Caco-2 (cell line): ENCODE measurements around the gene WDR59. TPM values are rescaled to one million over a fixed set of nuclear protein-coding genes. Genes with fewer than 3 reads are reported as not detected.

ENCODE experiments used
- BruUV-seq: library from RNA; stranded (reverse); fragments of 400-500 nt; replicated peaks from 2 replicates; lab custom pipeline; 2021; lab: Mats Ljungman, UMichigan
- CTCF ChIA-PET: fragments of 300-600 bp; sonication (Branson Sonifier 250); formaldehyde crosslinking; loops from one replicate; lab custom pipeline; 2022; ENCODE audit warnings: antibody characterized with exemption; lab: Charles Lee
- POLR2A ChIA-PET: fragments of 300-600 bp; sonication (Branson Sonifier 250); formaldehyde crosslinking; loops from one replicate; lab custom pipeline; 2022; ENCODE audit warnings: antibody characterized with exemption; lab: Charles Lee
- DNase-seq, 2 experiments: peaks; one replicate each; pipeline versions ENCODE4 v3.0.0 to v3.0.0-alpha.2; 2020 to 2022
- H3K27me3 ChIP-seq: replicated peaks from 2 replicates; pipeline ENCODE4 v1.6.0; 2011; ENCODE audit warnings: low read length; ENCODE audit not compliant: control insufficient read depth, insufficient read depth
- H3K36me3 ChIP-seq: 2 replicates; pipeline ENCODE4 v1.5.1; 2011; ENCODE audit warnings: low read length; ENCODE audit not compliant: control insufficient read depth, insufficient read depth
- H3K4me1 ChIP-seq: fragments of 250-450 bp; sonication (Bioruptor Pico); 2 replicates; pipeline ENCODE4 v1.5.1; 2020; ENCODE audit warnings: mild to moderate bottlenecking
- H3K4me3 ChIP-seq: 2 replicates; pipeline ENCODE4 v1.5.1; 2011; ENCODE audit warnings: low read depth, mild to moderate bottlenecking, control low read depth, low read length
- H3K9me3 ChIP-seq: fragments of 250-450 bp; sonication (Bioruptor Pico); 2 replicates; pipeline ENCODE4 v1.5.1; 2020; ENCODE audit warnings: mild to moderate bottlenecking, moderate library complexity
- H3K27ac Mint-ChIP-seq: one replicate; pipeline ENCODE4 v1.8.0; 2022; ENCODE audit warnings: mixed read lengths; ENCODE audit not compliant: unreplicated experiment
- H3K27me3 Mint-ChIP-seq: one replicate; pipeline ENCODE4 v1.8.0; 2022; ENCODE audit warnings: mixed read lengths; ENCODE audit not compliant: insufficient read depth, unreplicated experiment
- H3K36me3 Mint-ChIP-seq: one replicate; pipeline ENCODE4 v1.8.0; 2022; ENCODE audit warnings: mild to moderate bottlenecking, mixed read lengths; ENCODE audit not compliant: insufficient read depth, unreplicated experiment
- H3K4me1 Mint-ChIP-seq: one replicate; pipeline ENCODE4 v1.8.0; 2022; ENCODE audit warnings: low read depth, mixed read lengths; ENCODE audit not compliant: unreplicated experiment
- H3K4me3 Mint-ChIP-seq: one replicate; pipeline ENCODE4 v1.8.0; 2022; ENCODE audit warnings: mild to moderate bottlenecking, moderate library complexity, mixed read lengths; ENCODE audit not compliant: unreplicated experiment
- H3K9me3 Mint-ChIP-seq: one replicate; pipeline ENCODE4 v1.8.0; 2022; ENCODE audit warnings: mixed read lengths; ENCODE audit not compliant: unreplicated experiment
- intact Hi-C: fragments of 100-400 bp; cut with micrococcal nuclease; formaldehyde crosslinking; loops from one replicate; pipeline ENCODE4 v1.10.0; 2022; ENCODE audit not compliant: unreplicated experiment
- total RNA-seq: library from RNA; stranded (reverse); gene quantifications from 2 replicates; pipeline ENCODE4 v1.2.3, GENCODE V29; 2022
- TF ChIP-seq, protein P1 (sequence below), 2 experiments: fragments of 200-600 bp in 1 of 2; IDR thresholded peaks; 1 replicate in 1 of 2; 2 replicates in 1 of 2; pipeline versions ENCODE4 v1.5.1 to v1.8.0; 2011 to 2022; ENCODE audit warnings: antibody characterized with exemption in 1 of 2, control low read depth in 1 of 2, inconsistent platforms in 1 of 2, low read depth in 1 of 2, low read length in 1 of 2, mild to moderate bottlenecking in 1 of 2, moderate library complexity in 1 of 2; ENCODE audit not compliant: insufficient read depth in 1 of 2, severe bottlenecking in 1 of 2, unreplicated experiment in 1 of 2

The WDR59 gene
- total RNA-seq, 1 experiment from 2014 or later, result 148 TPM

DNA sequence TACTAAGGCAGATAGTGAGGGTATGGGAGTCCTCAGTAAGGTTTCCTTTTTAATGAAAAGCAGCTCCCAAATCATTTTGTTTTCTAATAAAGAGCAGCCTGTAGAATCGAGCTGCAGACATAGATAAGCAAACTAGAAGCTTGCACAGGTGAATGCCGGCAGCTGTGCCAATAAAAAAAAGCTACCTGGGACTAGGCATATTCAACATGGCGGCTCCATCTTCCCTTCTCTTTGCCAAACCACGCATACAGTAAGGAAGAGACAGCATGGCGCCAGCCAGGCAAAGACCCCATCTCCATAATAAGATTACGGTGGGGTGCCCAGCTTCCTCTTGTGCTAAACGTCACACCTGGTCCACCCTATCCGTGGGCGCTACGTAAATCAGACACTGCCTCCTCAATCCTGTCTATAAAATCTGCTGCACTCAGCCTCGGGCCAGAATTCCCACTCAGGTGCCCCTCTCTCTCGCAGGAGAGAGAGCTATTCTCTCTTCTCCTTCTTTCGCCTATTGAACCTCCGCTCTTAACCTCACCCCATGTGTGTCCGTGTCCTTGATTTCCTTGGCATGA lies 117.6 kb downstream of the WDR59 start:
- Mint-ChIP-seq H3K36me3 (peaks cover 18% of the 10 kb centered on the region), H3K4me1 (peaks cover 24% of the 10 kb centered on the region), H3K4me3 (no peak overlapping the region), H3K9me3 (no peaks in the 10 kb centered on the region), H3K27me3 (no peaks in the 10 kb centered on the region), H3K27ac (peak overlapping the region; percentile 46)
- Histone ChIP-seq H3K9me3 (no peaks in the 10 kb centered on the region), H3K27me3 (no peaks in the 10 kb centered on the region), H3K4me3 (no peak overlapping the region), H3K4me1 (peaks cover 13% of the 10 kb centered on the region), H3K36me3 (peaks cover 1% of the 10 kb centered on the region)
- intact Hi-C loops, result no loop called here
- TF ChIP-seq, protein P1, sequence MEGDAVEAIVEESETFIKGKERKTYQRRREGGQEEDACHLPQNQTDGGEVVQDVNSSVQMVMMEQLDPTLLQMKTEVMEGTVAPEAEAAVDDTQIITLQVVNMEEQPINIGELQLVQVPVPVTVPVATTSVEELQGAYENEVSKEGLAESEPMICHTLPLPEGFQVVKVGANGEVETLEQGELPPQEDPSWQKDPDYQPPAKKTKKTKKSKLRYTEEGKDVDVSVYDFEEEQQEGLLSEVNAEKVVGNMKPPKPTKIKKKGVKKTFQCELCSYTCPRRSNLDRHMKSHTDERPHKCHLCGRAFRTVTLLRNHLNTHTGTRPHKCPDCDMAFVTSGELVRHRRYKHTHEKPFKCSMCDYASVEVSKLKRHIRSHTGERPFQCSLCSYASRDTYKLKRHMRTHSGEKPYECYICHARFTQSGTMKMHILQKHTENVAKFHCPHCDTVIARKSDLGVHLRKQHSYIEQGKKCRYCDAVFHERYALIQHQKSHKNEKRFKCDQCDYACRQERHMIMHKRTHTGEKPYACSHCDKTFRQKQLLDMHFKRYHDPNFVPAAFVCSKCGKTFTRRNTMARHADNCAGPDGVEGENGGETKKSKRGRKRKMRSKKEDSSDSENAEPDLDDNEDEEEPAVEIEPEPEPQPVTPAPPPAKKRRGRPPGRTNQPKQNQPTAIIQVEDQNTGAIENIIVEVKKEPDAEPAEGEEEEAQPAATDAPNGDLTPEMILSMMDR (IDR thresholded peaks at IDR 0.05; ENCODE audit: insufficient read depth in 1 of 2, low read depth in 1 of 2, low read length in 1 of 2, severe bottlenecking in 1 of 2, unreplicated experiment in 1 of 2), result no peak
- CTCF ChIA-PET, result interaction anchor here (1.5 kb wide), 1 partner anchor 118 kb away, joined by 5 read pairs; the partner anchor contains the start of gene WDR59
- DNase-seq, result no peak
- TSS peak; percentile 15 for BruUV-seq
- POLR2A ChIA-PET, result no interaction called here

DNA sequence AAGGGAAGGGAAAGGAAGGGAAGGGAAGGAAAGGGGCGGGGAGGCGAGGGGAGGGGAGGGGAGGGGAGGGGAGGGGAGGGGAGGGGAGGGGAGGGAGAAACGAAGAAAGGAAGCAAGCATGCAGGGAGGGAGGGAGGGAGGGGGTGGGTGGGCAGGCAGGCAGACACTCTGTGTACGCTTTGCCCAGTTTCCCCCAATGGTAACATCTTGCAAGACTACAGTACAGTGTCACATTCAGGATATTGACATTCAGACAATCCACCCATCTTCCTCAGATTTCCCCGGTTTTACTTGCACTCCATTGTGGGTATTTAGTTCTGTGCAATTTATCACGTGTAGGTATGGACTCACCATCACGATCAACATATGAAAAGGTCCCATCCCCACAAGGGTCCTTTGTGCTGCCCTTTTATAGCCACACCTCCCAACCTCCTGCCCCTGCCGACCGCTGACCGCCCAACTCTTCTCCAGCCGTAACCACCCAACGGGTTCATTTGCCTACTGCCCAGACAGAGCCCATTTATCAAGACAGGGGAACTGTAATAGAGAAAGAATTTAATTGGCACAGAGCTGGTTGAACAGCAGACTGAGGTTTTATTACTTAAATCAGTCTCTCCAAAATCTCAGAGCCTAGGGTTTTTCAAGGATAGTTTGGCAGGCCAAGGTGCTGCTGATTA lies 118.9 kb downstream of the WDR59 start:
- Mint-ChIP-seq H3K4me3 (no peak overlapping the region), H3K9me3 (no peaks in the 10 kb centered on the region), H3K4me1 (peaks cover 24% of the 10 kb centered on the region), H3K36me3 (peaks cover 12% of the 10 kb centered on the region), H3K27me3 (no peaks in the 10 kb centered on the region), H3K27ac (no peak overlapping the region)
- TF ChIP-seq, protein P1 (IDR thresholded peaks at IDR 0.05; ENCODE audit: insufficient read depth in 1 of 2, low read depth in 1 of 2, low read length in 1 of 2, severe bottlenecking in 1 of 2, unreplicated experiment in 1 of 2), result no peak
- H3K9me3 ChIP-seq, result no peaks in the 10 kb centered on the region
- POLR2A ChIA-PET, result no interaction called here
- peaks cover 1% of the 10 kb centered on the region; the same call in 1 of the 2 replicates for H3K36me3 ChIP-seq
- DNase-seq, result no peak
- CTCF ChIA-PET, result no interaction called here
- peaks cover 13% of the 10 kb centered on the region for H3K4me1 ChIP-seq
- intact Hi-C loops, result no loop called here
- no TSS peak for BruUV-seq
- H3K27me3 ChIP-seq, result no peaks in the 10 kb centered on the region
- H3K4me3 ChIP-seq, result no peak overlapping the region

GRCh38 chr16:74862743-74863244 lies 122.1 kb downstream of the WDR59 start:
- no peaks in the 10 kb centered on the region for H3K27me3 ChIP-seq
- H3K36me3 Mint-ChIP-seq, result peaks cover 5% of the 10 kb centered on the region
- intact Hi-C loops, result loop anchor here (1.0 to 2.0 kb wide), 5 partner anchors 49 to 268 kb away; partner anchors contain the start of gene FA2H
- no peaks in the 10 kb centered on the region; the same call in 1 of the 2 replicates for H3K36me3 ChIP-seq
- TF ChIP-seq, protein P1 (IDR thresholded peaks at IDR 0.05; ENCODE audit: insufficient read depth in 1 of 2, low read depth in 1 of 2, low read length in 1 of 2, severe bottlenecking in 1 of 2, unreplicated experiment in 1 of 2), result peak; percentile 88 to 97
- H3K4me1 ChIP-seq, result no peaks in the 10 kb centered on the region
- no peak overlapping the region for H3K27ac Mint-ChIP-seq
- no peak overlapping the region for H3K4me3 ChIP-seq
- CTCF ChIA-PET, result interaction anchor here (0.5 to 3.9 kb wide), 27 partner anchors 10 to 558 kb away, joined by 3 to 66 read pairs (median 5); partner anchors contain the start of genes FA2H, GLG1, RFWD3 and WDR59
- peak; percentile 49 to 78 for DNase-seq
- no peaks in the 10 kb centered on the region for H3K9me3 ChIP-seq
- POLR2A ChIA-PET, result interaction anchor here (0.6 to 1.2 kb wide), 4 partner anchors 10 to 196 kb away, joined by 3 to 6 read pairs (median 4); partner anchors contain the start of genes FA2H and RFWD3
- H3K4me3 Mint-ChIP-seq, result no peak overlapping the region
- no peaks in the 10 kb centered on the region for H3K9me3 Mint-ChIP-seq
- peaks cover 5% of the 10 kb centered on the region for H3K4me1 Mint-ChIP-seq
- H3K27me3 Mint-ChIP-seq, result no peaks in the 10 kb centered on the region
- no TSS peak for BruUV-seq
